Spinal cord (tissue), 10 donors: ENCODE measurements around the gene SLC26A9. TPM values are rescaled to one million over a fixed set of nuclear protein-coding genes. Genes with fewer than 3 reads are reported as not detected.

Source experiments
- DNase-seq, 6 donors: peaks; one replicate each; pipeline versions ENCODE4 v3.0.0 to v3.0.0-alpha.2; 2013 to 2015; ENCODE audit warnings: low spot score in 6 of 6, low read depth in 4 of 6
- H3K27ac ChIP-seq: one replicate; pipeline ENCODE4 v1.5.1; 2013; ENCODE audit warnings: low read depth, low read length, control low read depth
- H3K27me3 ChIP-seq: one replicate; pipeline ENCODE4 v1.6.1; 2013; ENCODE audit warnings: low read length; ENCODE audit not compliant: control insufficient read depth, insufficient read depth
- H3K36me3 ChIP-seq: one replicate; pipeline ENCODE4 v1.6.1; 2013; ENCODE audit warnings: low read length; ENCODE audit not compliant: control insufficient read depth, insufficient read depth
- H3K4me1 ChIP-seq: one replicate; pipeline ENCODE4 v1.6.1; 2013; ENCODE audit warnings: low read length; ENCODE audit not compliant: control insufficient read depth, insufficient read depth
- H3K4me3 ChIP-seq: one replicate; pipeline ENCODE4 v1.5.1; 2013; ENCODE audit warnings: low read depth, low read length, control low read depth
- H3K9me3 ChIP-seq: one replicate; pipeline ENCODE4 v1.6.1; 2013; ENCODE audit warnings: low read length; ENCODE audit not compliant: control insufficient read depth, insufficient read depth
- WGBS: methylation state at CpG from one replicate; pipeline ENCODE4 v1.1.5; 2013; ENCODE audit warnings: missing lambda C conversion rate; ENCODE audit not compliant: insufficient coverage; 5-methylcytosine and 5-hydroxymethylcytosine counted together
- polyA plus RNA-seq, 2 donors: library from polyadenylated mRNA; unstranded; fragments of 120-200 nt; gene quantifications; one replicate each; pipeline ENCODE4 v1.2.1, GENCODE V29; 2013; ENCODE audit not compliant: insufficient read length in 2 of 2
- total RNA-seq, 2 donors: library from RNA; depleted of rRNA in 1 of 2; stranded (reverse); fragments of 120-200 nt in 1 of 2; fragments of >200 nt in 1 of 2; gene quantifications; one replicate each; pipeline versions ENCODE4 v1.2.3 to v1.2.4, GENCODE V29; 2013 to 2014
- donor health status: healthy.

SLC26A9 gene
- total and polyA plus RNA-seq, 4 donors: 0.06 to 0.30 (median 0.25) TPM

- H3K27ac ChIP-seq: no peak overlapping the region
- no peak overlapping the region for H3K4me3 ChIP-seq
- DNase-seq: no peak
- 95% methylated on average over 5 of the region's 6 CpGs for WGBS
- no peaks in the 10 kb centered on the region for H3K27me3 ChIP-seq
- H3K9me3 ChIP-seq: no peaks in the 10 kb centered on the region
- H3K4me1 ChIP-seq: peaks cover 27% of the 10 kb centered on the region
- no peaks in the 10 kb centered on the region for H3K36me3 ChIP-seq
Observed at GRCh38 chr1:205922314-205922713, 20.9 kb downstream of the SLC26A9 start.

DNA sequence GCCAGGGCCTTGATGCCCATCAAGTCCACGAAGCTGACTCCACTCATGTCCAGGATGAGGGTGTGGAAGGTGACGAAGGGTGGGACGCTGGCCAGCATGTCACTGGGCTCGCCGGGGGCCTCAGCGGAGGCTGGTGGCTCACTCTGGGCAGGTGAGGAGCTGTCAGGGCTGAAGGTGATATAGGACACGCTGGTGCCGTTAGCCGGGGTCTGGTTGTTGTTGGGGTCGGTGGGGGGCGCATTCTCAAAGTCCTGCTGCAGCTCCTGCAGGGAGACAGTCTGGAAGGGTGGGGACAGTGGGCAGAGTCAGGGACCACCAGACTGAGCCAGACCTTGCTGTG is 21.7 kb downstream of the SLC26A9 start:
- 92% methylated on average over 10 of the region's 11 CpGs for WGBS
- H3K9me3 ChIP-seq: no peaks in the 10 kb centered on the region
- H3K36me3 ChIP-seq: no peaks in the 10 kb centered on the region
- H3K27me3 ChIP-seq: no peaks in the 10 kb centered on the region
- peaks cover 28% of the 10 kb centered on the region for H3K4me1 ChIP-seq
- H3K27ac ChIP-seq: no peak overlapping the region
- no peak for DNase-seq
- H3K4me3 ChIP-seq: no peak overlapping the region

DNA sequence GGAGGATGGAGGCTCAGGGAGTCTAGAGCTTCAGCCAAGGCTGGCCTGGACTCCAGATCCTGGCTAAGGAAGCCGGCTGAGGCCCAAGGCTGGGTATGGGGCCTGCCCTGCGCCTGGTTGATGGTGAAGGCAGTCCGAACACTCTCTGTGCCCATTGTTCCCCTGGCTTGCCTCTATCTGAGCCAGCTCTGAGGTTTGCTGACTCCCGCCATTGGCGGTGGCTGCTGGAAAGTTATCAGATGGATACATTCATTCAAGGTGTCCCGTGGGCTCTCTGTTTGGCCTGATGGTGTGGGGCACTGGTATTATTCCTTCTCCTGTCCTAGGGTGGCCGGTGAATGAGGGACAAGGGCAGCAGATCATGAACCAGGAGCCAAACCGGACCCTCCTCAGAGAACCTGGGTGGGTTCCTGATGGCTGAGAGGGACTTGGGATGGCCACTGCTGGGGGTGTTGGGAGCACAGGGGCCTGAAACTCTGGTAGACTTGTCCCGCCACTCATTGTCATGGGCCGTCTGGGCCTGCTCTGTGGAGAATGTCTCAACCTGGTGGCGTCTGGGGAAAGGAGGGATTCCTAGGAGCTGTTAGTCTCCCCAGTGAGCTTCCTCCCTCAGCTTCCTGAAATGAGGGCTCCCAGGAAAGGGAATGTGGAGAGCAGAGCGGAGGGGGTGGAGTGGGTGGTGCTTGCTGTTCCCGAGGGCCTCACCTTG is 22.2 kb downstream of the SLC26A9 start:
- 72% methylated on average over 12 of the region's 13 CpGs for WGBS
- Histone ChIP-seq H3K27me3 (no peaks in the 10 kb centered on the region), H3K9me3 (no peaks in the 10 kb centered on the region), H3K36me3 (no peaks in the 10 kb centered on the region), H3K27ac (no peak overlapping the region), H3K4me3 (no peak overlapping the region), H3K4me1 (peaks cover 28% of the 10 kb centered on the region)
- no peak for DNase-seq

DNA sequence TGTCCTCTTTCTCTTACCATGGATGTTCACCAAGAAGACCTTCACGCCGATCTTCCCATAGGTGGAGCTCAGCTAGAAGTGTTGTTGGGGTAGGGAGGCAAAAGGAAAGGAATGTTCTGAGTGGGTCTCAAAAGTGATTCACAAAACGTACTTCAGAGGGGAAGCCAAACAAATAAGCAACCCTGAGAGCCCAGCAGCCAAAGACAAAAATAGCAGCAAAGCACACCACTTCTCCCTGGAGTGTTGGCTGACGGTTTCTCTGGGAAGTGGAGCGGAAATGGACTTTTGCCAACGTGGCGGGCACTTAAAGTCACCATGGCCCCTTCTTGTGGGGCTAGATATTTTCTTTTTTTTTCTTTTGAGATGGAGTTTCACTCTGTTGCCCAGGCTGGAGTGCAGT is 23.1 kb downstream of the SLC26A9 start:
- peak in 3 of 6 donors; percentile 51 to 85 (median 62) for DNase-seq
- WGBS: 40% methylated on average over 3 of the region's 7 CpGs
- H3K27ac ChIP-seq: peak overlapping the region; percentile 40
- H3K36me3 ChIP-seq: no peaks in the 10 kb centered on the region
- H3K9me3 ChIP-seq: no peaks in the 10 kb centered on the region
- H3K4me1 ChIP-seq: peaks cover 35% of the 10 kb centered on the region
- H3K4me3 ChIP-seq: no peak overlapping the region
- no peaks in the 10 kb centered on the region for H3K27me3 ChIP-seq

DNA sequence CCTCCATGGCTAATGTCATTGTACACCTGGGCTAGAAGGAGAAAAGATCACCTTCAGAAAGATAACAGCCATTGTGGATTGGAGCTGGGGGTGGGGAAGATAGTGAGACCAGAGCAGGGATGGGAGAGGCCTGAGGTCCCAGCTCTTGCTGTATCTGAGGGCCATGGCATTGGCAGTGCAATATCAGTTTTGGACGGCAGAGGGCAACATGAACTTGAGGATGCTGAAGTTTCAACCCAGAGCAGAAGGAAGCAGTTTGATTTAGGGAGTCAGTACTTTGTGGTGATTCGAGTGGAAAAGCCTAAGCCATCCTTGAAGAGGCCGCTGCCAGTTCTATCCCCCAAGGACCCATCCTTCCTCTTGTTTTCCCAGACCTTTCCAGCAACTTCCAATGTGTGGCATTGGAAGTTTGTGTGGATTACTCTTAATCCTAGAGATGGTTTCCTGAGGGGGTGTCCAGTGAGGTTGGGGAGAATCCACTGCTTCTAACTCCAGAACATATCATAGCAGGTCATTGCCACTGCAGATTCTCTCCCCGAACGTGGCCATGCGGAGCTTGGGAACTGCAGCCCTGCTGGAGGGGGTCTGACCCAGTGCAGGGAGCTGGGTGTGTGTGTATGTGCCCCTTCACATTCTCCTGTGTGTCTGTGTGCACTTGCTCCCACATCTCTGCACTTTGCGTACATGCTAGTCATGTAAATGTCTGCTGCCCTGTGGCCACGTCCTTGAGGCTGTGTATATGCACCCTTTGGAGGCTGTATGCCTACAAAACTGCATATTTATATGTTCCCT is 24.1 kb downstream of the SLC26A9 start:
- H3K27ac ChIP-seq: no peak overlapping the region
- DNase-seq: peak in 3 of 6 donors; percentile 61 to 92 (median 91)

DNA sequence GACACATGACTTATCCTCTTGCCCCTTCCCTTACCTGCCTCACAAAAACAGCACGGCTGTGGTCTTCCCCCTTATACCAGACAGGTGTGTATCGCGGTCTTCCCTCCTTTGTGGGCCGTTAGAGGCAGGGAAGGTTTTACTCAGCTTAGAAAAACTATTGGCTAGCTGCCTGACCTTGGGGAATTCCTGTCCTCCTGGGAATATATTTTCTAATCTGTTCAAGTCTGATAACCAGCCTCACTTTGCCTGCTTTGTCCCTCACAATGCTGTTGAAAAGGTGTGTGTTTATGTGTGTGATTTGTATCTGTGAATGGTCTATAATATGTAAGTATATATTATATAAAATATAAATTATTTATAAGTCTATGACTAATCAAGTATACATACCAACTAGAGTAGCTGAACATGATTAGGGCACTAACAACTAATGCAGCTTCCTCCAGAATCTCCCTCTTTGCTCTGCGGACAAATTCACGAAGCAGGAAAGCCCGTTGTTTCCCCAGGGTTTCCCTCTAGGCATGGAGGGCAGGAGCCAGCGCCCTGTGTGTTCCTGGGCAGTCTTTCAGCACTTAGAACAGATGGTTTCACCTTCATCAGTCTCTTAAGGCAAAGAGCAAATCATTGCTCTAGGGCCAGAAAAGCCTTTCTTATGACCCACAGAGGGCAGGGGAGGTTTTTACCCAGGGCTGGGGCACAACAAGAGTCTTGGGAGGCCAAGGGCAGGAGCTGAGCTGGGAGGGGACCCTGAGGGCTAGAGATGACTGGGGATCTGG is 25.6 kb downstream of the SLC26A9 start:
- Histone ChIP-seq H3K36me3 (no peaks in the 10 kb centered on the region), H3K4me1 (peaks cover 51% of the 10 kb centered on the region), H3K9me3 (no peaks in the 10 kb centered on the region), H3K27me3 (no peaks in the 10 kb centered on the region), H3K4me3 (no peak overlapping the region), H3K27ac (no peak overlapping the region)
- 88% methylated on average over 4 of the region's 8 CpGs for WGBS
- no peak for DNase-seq

More for the DNA sequence above, 24.1 kb downstream of the SLC26A9 start:
- no peaks in the 10 kb centered on the region for H3K36me3 ChIP-seq
- H3K27me3 ChIP-seq: no peaks in the 10 kb centered on the region
- H3K4me1 ChIP-seq: peaks cover 42% of the 10 kb centered on the region
- no peaks in the 10 kb centered on the region for H3K9me3 ChIP-seq
- no peak overlapping the region for H3K4me3 ChIP-seq
- 51% methylated on average over 3 of the region's 8 CpGs for WGBS

GRCh38 chr1:205916541-205916940 is 26.7 kb downstream of the SLC26A9 start:
- Histone ChIP-seq H3K36me3 (no peaks in the 10 kb centered on the region), H3K4me1 (peaks cover 51% of the 10 kb centered on the region), H3K27ac (no peak overlapping the region), H3K4me3 (no peak overlapping the region), H3K9me3 (no peaks in the 10 kb centered on the region), H3K27me3 (no peaks in the 10 kb centered on the region)
- WGBS: 100% methylated on average over 5 of the region's 7 CpGs
- DNase-seq: no peak

- no peak for DNase-seq
- H3K36me3 ChIP-seq: no peaks in the 10 kb centered on the region
Observed at GRCh38 chr1:205915354-205915990, 27.8 kb downstream of the SLC26A9 start.

DNA sequence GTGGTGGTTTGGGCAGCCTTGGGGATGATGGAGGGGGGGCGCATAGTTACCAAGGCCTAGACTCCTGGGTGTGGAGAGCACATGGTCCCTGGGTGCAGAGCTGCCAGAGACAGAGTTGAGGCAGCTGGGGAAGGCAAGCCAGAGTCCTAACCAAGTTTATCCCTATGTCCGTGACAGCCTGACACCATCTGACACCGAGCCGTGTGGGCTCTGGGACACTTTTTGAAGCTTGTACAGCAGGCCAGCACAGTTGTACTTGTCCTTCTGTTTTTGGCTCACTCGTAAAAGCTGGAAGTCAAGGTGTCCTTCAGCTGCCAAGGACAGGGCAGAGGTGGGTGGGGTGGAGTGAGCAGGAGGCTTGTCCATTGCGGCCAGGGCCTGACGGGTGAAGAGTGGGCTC is 28.5 kb downstream of the SLC26A9 start:
- Histone ChIP-seq H3K27me3 (no peaks in the 10 kb centered on the region), H3K4me1 (peaks cover 33% of the 10 kb centered on the region), H3K36me3 (no peaks in the 10 kb centered on the region), H3K4me3 (no peak overlapping the region), H3K9me3 (no peaks in the 10 kb centered on the region), H3K27ac (peak overlapping the region; percentile 61)
- 54% methylated on average over 7 of the region's 7 CpGs for WGBS
- DNase-seq: no peak

More at GRCh38 chr1:205915354-205915990, 27.8 kb downstream of the SLC26A9 start:
- Histone ChIP-seq H3K4me3 (no peak overlapping the region), H3K9me3 (no peaks in the 10 kb centered on the region), H3K27ac (peak overlapping the region; percentile 61), H3K27me3 (no peaks in the 10 kb centered on the region), H3K4me1 (peaks cover 41% of the 10 kb centered on the region)
- WGBS: 75% methylated on average over 5 of the region's 10 CpGs
